GM13976 (cell line): ENCODE measurements around the gene MBOAT1.

Experiments used
- DNase-seq: peaks from one replicate; pipeline ENCODE4 v3.0.0; 2012; ENCODE audit warnings: low spot score
- CTCF ChIP-seq: IDR thresholded peaks from 2 replicates; pipeline ENCODE4 v1.5.1; 2012; ENCODE audit warnings: borderline replicate concordance, mild to moderate bottlenecking; ENCODE audit not compliant: insufficient read depth; ENCODE audit errors: extremely low read depth, missing control alignments, control extremely low read depth
- in situ Hi-C: fragments of 300-500 bp; cut with MboI; formaldehyde crosslinking; loops from one replicate; pipeline ENCODE4 v1.12.0; 2022; ENCODE audit warnings: low sequenced_read_pairs, mixed read lengths, inconsistent platforms; ENCODE audit not compliant: unreplicated experiment

Gene MBOAT1

GRCh38 chr6:20055916-20056315, 156.4 kb downstream of the MBOAT1 start:
- no peak for TF ChIP-seq CTCF
- in situ Hi-C loops = loop anchor here (25.0 kb wide), 1 partner anchor 1069 kb away; no protein-coding TSS in a partner anchor
- DNase-seq = no peak
